ENCODE data around the gene JMY.

JMY gene

DNA sequence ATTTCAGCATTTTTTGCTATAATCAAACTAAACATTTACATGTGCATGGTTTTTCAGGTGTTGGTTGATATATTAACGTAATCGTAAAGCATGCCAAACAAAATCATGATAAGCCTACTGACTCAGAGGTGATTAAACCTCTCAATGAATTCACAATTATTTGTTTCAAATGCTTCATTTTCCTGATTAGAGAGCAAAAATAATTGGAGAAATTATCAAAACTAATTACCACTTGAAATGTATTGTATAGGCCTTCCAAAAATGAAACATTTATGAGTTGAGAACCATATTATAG lies 45.7 kb upstream of the JMY start:
- Histone ChIP-seq H3K79me2 (ENCODE audit: insufficient read depth, low read length) (no peaks in the 10 kb centered on the region), H3K4me1 (ENCODE audit: insufficient read depth, low read length) (no peaks in the 10 kb centered on the region), H3K9ac (ENCODE audit: low read depth, low read length) (no peak overlapping the region), H2AFZ (ENCODE audit: low read depth, low read length) (no peak overlapping the region), H3K36me3 (ENCODE audit: insufficient read depth, low read length) (no peaks in the 10 kb centered on the region), H3K27ac (ENCODE audit: low read length) (no peak overlapping the region), H3K4me3 (ENCODE audit: low read depth in 1 of 2, low read length in 2 of 2) (no peak overlapping the region), H3K27me3 (ENCODE audit: insufficient read depth, low read length, poor library complexity) (no peaks in the 10 kb centered on the region), H3K9me3 (ENCODE audit: insufficient read depth, low read length, severe bottlenecking) (no peaks in the 10 kb centered on the region), H4K20me1 (ENCODE audit: insufficient read depth, low read length) (no peaks in the 10 kb centered on the region), H3K4me2 (ENCODE audit: insufficient read depth, low read length) (no peak overlapping the region)
- no peak for TF ChIP-seq EZH2 (IDR thresholded peaks at IDR 0.05; ENCODE audit: borderline replicate concordance, low read depth, low read length, severe bottlenecking)
- TF ChIP-seq, protein P1, sequence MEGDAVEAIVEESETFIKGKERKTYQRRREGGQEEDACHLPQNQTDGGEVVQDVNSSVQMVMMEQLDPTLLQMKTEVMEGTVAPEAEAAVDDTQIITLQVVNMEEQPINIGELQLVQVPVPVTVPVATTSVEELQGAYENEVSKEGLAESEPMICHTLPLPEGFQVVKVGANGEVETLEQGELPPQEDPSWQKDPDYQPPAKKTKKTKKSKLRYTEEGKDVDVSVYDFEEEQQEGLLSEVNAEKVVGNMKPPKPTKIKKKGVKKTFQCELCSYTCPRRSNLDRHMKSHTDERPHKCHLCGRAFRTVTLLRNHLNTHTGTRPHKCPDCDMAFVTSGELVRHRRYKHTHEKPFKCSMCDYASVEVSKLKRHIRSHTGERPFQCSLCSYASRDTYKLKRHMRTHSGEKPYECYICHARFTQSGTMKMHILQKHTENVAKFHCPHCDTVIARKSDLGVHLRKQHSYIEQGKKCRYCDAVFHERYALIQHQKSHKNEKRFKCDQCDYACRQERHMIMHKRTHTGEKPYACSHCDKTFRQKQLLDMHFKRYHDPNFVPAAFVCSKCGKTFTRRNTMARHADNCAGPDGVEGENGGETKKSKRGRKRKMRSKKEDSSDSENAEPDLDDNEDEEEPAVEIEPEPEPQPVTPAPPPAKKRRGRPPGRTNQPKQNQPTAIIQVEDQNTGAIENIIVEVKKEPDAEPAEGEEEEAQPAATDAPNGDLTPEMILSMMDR (IDR thresholded peaks at IDR 0.05; ENCODE audit: borderline replicate concordance, extremely low read depth, low read length, poor library complexity, severe bottlenecking), result no peak
- DNase-seq, result no peak
- ATAC-seq (ENCODE audit: insufficient read depth, low read depth), result no peak

DNA sequence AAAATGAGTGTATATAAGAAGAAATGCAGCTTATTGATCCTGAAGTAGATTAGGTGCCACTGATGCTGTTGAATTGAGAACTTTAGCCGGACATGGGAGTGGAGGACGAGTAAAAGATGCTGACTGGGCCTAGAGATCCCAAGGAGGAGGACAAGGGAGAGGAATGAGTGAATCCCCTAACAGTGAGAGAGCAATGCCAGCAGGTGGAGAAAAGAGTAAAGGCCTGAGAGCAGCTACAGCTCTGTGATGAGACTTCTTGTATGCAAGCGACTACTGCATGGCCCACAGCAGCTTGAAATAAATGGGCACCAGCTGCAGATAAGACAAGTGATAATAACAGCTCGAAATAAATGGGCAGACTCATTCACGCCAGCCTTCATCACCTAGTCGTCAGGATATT lies 44.5 kb upstream of the JMY start:
- no peak for TF ChIP-seq EZH2 (IDR thresholded peaks at IDR 0.05; ENCODE audit: borderline replicate concordance, low read depth, low read length, severe bottlenecking)
- TF ChIP-seq, protein P1 (IDR thresholded peaks at IDR 0.05; ENCODE audit: borderline replicate concordance, extremely low read depth, low read length, poor library complexity, severe bottlenecking), result peak; percentile 16
- no peaks in the 10 kb centered on the region for H3K9me3 ChIP-seq (ENCODE audit: insufficient read depth, low read length, severe bottlenecking)
- ATAC-seq (ENCODE audit: insufficient read depth, low read depth), result no peak

DNA sequence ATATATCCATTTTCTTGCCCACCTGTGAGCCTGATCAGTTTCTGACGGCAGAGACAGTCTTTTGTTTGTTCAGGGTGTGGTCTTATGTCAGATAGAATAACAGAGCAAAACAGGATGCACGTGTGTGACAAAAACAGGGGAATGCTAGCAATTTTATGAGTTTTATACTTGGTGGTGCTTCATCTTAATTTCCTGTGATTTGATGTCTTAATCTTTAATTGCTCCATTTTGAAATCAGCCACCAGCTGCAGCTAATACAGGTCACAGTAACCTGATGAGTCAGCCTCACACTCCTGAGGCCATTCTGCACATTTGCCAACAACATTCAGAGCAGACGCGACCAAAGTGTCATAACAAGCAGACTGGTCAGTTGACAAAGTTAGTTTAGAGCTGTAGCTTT lies 42.3 kb upstream of the JMY start:
- no peak for ATAC-seq (ENCODE audit: insufficient read depth, low read depth)
- H3K4me2 ChIP-seq (ENCODE audit: insufficient read depth, low read length), result no peak overlapping the region
- no peak for DNase-seq

More for the DNA sequence above, 44.5 kb upstream of the JMY start:
- Histone ChIP-seq H3K79me2 (ENCODE audit: insufficient read depth, low read length) (no peaks in the 10 kb centered on the region), H4K20me1 (ENCODE audit: insufficient read depth, low read length) (no peaks in the 10 kb centered on the region), H3K4me2 (ENCODE audit: insufficient read depth, low read length) (no peak overlapping the region), H3K4me3 (ENCODE audit: low read depth in 1 of 2, low read length in 2 of 2) (no peak overlapping the region), H3K27me3 (ENCODE audit: insufficient read depth, low read length, poor library complexity) (no peaks in the 10 kb centered on the region), H3K27ac (ENCODE audit: low read length) (no peak overlapping the region), H3K4me1 (ENCODE audit: insufficient read depth, low read length) (no peaks in the 10 kb centered on the region), H3K36me3 (ENCODE audit: insufficient read depth, low read length) (no peaks in the 10 kb centered on the region), H2AFZ (ENCODE audit: low read depth, low read length) (no peak overlapping the region), H3K9ac (ENCODE audit: low read depth, low read length) (no peak overlapping the region)
- no peak for DNase-seq

DNA sequence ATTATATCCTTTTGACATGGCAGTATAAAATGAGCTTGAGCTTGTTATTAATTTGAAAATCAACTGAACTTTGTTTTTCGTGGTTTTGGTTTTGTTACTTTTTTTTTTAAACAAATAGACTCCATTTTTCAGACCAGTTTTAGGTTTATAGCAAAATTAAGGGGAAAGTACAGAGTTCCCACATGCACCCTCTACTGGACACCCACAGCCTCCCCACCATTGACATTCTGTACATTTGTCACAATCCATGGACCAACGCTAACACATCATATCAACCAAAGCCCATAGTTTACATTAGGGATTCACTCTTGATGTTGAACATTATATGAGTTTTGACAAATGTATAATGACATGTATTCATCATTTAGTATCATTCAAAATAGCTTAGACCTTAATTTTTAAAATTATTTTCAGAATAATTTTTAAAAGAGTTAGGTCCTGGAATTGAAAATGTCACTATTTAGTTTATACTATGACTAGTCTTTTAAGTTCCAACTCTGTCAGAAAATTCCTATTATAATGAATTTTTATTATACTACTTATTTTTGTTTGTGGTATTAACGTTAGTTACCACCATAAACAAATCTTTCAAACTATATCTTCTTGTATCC lies 35.3 kb upstream of the JMY start:
- ATAC-seq (ENCODE audit: insufficient read depth, low read depth) (peak; percentile 63; the same call in 2 of the 3 replicates), DNase-seq (no peak)
- Histone ChIP-seq H3K4me3 (ENCODE audit: low read depth in 1 of 2, low read length in 2 of 2) (no peak overlapping the region), H3K79me2 (ENCODE audit: insufficient read depth, low read length) (no peaks in the 10 kb centered on the region), H3K9ac (ENCODE audit: low read depth, low read length) (no peak overlapping the region), H3K9me3 (ENCODE audit: insufficient read depth, low read length, severe bottlenecking) (no peaks in the 10 kb centered on the region), H3K27me3 (ENCODE audit: insufficient read depth, low read length, poor library complexity) (no peaks in the 10 kb centered on the region), H3K4me1 (ENCODE audit: insufficient read depth, low read length) (no peaks in the 10 kb centered on the region), H4K20me1 (ENCODE audit: insufficient read depth, low read length) (no peaks in the 10 kb centered on the region), H3K27ac (ENCODE audit: low read length) (no peak overlapping the region), H3K36me3 (ENCODE audit: insufficient read depth, low read length) (no peaks in the 10 kb centered on the region), H3K4me2 (ENCODE audit: insufficient read depth, low read length) (no peak overlapping the region), H2AFZ (ENCODE audit: low read depth, low read length) (no peak overlapping the region)
- no peak for TF ChIP-seq EZH2 (IDR thresholded peaks at IDR 0.05; ENCODE audit: borderline replicate concordance, low read depth, low read length, severe bottlenecking)
- TF ChIP-seq, protein P1 (IDR thresholded peaks at IDR 0.05; ENCODE audit: borderline replicate concordance, extremely low read depth, low read length, poor library complexity, severe bottlenecking), result peak; percentile 57

More for the DNA sequence above, 42.3 kb upstream of the JMY start:
- Histone ChIP-seq H3K9ac (ENCODE audit: low read depth, low read length) (no peak overlapping the region), H3K27me3 (ENCODE audit: insufficient read depth, low read length, poor library complexity) (no peaks in the 10 kb centered on the region), H3K27ac (ENCODE audit: low read length) (no peak overlapping the region), H3K4me3 (ENCODE audit: low read depth in 1 of 2, low read length in 2 of 2) (no peak overlapping the region), H3K79me2 (ENCODE audit: insufficient read depth, low read length) (no peaks in the 10 kb centered on the region), H4K20me1 (ENCODE audit: insufficient read depth, low read length) (no peaks in the 10 kb centered on the region), H3K36me3 (ENCODE audit: insufficient read depth, low read length) (no peaks in the 10 kb centered on the region), H3K4me1 (ENCODE audit: insufficient read depth, low read length) (no peaks in the 10 kb centered on the region), H2AFZ (ENCODE audit: low read depth, low read length) (no peak overlapping the region), H3K9me3 (ENCODE audit: insufficient read depth, low read length, severe bottlenecking) (no peaks in the 10 kb centered on the region)
- no peak for TF ChIP-seq EZH2 (IDR thresholded peaks at IDR 0.05; ENCODE audit: borderline replicate concordance, low read depth, low read length, severe bottlenecking)
